Astrocyte (in vitro differentiated cells and primary cell): ENCODE measurements around the gene TPPP3.

ENCODE experiments used
- EZH2 ChIP-seq: IDR thresholded peaks from 2 replicates; pipeline ENCODE4 v1.6.1; 2012; ENCODE audit warnings: mild to moderate bottlenecking, low read length, inconsistent platforms; ENCODE audit not compliant: insufficient read depth
- TF ChIP-seq, protein P1 (sequence below): IDR thresholded peaks from 2 replicates; pipeline ENCODE4 v1.5.1; 2011; ENCODE audit warnings: low read depth, mild to moderate bottlenecking, inconsistent platforms, low read length, moderate library complexity; ENCODE audit not compliant: insufficient read depth

DNA sequence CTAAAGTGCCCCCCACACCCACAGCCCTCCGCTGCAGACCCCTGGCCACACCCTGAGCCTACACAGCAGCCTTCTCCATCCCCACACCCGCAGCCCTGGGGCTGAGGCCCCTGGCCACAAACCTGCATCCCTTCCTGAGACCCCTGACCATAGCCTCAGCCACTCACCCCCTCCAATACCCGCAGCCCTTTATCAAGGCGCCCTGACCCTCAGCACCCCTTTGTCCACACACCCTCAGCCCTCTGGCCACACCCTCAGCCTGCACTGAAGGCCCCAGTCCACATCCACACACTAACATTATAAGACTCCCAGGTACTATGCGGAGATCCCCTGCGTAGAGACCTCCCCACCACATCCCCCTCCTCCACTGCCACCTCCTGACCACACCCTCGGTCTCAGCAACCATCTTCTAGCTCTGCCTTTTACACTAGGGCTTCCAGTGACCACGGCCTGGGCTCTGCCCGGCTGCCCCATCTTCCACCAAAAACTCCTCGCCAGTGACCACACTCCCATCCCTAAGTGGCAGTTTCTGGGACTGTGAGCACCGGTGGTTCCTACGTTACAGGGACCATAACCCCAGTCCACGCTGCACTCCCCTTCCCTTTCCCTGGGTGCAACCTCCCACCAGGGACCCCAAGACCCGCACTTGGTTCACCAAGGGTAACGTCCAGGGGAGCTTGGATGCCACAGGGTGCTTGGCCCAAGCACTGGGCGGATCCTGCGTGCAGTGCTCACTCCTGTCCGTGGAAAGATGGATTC, 818 bp downstream of the TPPP3 start:
- no peak for TF ChIP-seq EZH2
- TF ChIP-seq, protein P1, sequence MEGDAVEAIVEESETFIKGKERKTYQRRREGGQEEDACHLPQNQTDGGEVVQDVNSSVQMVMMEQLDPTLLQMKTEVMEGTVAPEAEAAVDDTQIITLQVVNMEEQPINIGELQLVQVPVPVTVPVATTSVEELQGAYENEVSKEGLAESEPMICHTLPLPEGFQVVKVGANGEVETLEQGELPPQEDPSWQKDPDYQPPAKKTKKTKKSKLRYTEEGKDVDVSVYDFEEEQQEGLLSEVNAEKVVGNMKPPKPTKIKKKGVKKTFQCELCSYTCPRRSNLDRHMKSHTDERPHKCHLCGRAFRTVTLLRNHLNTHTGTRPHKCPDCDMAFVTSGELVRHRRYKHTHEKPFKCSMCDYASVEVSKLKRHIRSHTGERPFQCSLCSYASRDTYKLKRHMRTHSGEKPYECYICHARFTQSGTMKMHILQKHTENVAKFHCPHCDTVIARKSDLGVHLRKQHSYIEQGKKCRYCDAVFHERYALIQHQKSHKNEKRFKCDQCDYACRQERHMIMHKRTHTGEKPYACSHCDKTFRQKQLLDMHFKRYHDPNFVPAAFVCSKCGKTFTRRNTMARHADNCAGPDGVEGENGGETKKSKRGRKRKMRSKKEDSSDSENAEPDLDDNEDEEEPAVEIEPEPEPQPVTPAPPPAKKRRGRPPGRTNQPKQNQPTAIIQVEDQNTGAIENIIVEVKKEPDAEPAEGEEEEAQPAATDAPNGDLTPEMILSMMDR = no peak
